GM12878 (cell line): Measurements from ENCODE around the gene CLIC5. TPM values are rescaled to one million over a fixed set of nuclear protein-coding genes. Genes with fewer than 3 reads are reported as not detected.

Experiments used
- MEF2B ChIP-seq: fragments of 450-650 bp; IDR thresholded peaks from 2 replicates; pipeline ENCODE4 v1.6.1; 2018; ENCODE audit warnings: mild to moderate bottlenecking, moderate library complexity; ENCODE audit not compliant: partially characterized antibody, poor library complexity, severe bottlenecking
- TBL1XR1 ChIP-seq: IDR thresholded peaks from 2 replicates; pipeline ENCODE4 v1.6.1; 2012; ENCODE audit warnings: low read depth, low read length, improper control_type of control experiment
- polyA plus RNA-seq, 11 experiments: library from polyadenylated mRNA; depleted of rRNA in 4 of 11; unstranded in 6 of 11; stranded (reverse) in 5 of 11; fragments of >200 nt; fragmentation: Nextera tagmentation in 4 of 11; fragmentation: Illumina TruSeq in 1 of 11; extraction: Ambion mirVana in 4 of 11; extraction: Trizol in 1 of 11; gene quantifications; 1 replicate in 1 of 11; 2 replicates in 10 of 11; pipeline versions ENCODE4 v1.2.1 to v1.2.3, GENCODE V29; 2011 to 2016; ENCODE audit warnings: inconsistent platforms in 2 of 11, missing spikeins in 2 of 11, low read depth in 1 of 11
- total RNA-seq, 4 experiments: library from RNA; depleted of rRNA in 3 of 4; stranded (reverse); fragments of >200 nt in 3 of 4; fragmentation: Illumina TruSeq in 1 of 4; extraction: Trizol in 1 of 4; gene quantifications; 2 replicates each; pipeline versions ENCODE4 v1.2.1 to v1.2.3, GENCODE V29; 2013 to 2021
- TF ChIP-seq, protein P1 (sequence below): fragments of 450-650 bp; formaldehyde crosslinking; IDR thresholded peaks from 2 replicates; pipeline ENCODE4 v1.4.0; 2022; ENCODE audit warnings: mild to moderate bottlenecking, moderate library complexity
- TF ChIP-seq, protein P2 (sequence below), 3 experiments: IDR thresholded peaks in 2 of 3; conservative IDR thresholded peaks in 1 of 3; 2 replicates each; pipeline ENCODE4 v1.5.1; 2011; ENCODE audit warnings: low read depth in 3 of 3, low read length in 3 of 3, mild to moderate bottlenecking in 3 of 3, control low read depth in 2 of 3, moderate library complexity in 2 of 3, inconsistent platforms in 1 of 3, mixed read lengths in 1 of 3; ENCODE audit not compliant: control insufficient read depth in 2 of 3, insufficient read depth in 1 of 3; ENCODE audit errors: extremely low read depth in 1 of 3

CLIC5 gene
- total and polyA plus RNA-seq, 10 of the 15 experiments (the other 5 are each of a cell fraction or from before 2014, with no cell fraction given), result 0.01 to 0.08 (median 0.02) TPM; not detected in 7

DNA sequence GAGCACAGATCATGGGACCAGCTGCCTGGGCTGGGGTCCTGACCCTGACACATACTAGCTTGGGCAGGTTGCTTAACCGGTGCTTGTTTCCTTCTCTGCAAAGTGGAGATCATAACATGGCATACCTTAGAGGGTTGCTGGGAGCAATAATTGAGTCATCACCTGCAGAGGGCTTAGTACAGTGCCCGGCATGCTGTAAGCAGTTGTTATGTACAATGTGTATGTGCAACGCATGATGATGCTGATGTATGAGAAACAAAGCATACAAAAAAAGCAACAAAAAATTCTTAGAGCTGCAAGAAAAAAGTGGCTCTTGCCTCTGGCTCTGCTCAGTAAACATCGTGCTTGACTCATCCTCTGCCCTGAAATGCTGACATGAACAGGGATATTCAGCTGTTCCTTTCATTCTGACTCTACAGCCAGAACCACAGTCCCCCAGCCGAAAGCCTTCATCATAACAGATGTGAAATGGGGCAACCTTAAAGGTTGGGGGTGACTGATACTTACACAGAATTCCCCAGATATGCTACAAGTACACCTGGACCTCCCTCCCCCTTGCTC is 91.7 kb downstream of the CLIC5 start (continued):
- TF ChIP-seq, protein P1, sequence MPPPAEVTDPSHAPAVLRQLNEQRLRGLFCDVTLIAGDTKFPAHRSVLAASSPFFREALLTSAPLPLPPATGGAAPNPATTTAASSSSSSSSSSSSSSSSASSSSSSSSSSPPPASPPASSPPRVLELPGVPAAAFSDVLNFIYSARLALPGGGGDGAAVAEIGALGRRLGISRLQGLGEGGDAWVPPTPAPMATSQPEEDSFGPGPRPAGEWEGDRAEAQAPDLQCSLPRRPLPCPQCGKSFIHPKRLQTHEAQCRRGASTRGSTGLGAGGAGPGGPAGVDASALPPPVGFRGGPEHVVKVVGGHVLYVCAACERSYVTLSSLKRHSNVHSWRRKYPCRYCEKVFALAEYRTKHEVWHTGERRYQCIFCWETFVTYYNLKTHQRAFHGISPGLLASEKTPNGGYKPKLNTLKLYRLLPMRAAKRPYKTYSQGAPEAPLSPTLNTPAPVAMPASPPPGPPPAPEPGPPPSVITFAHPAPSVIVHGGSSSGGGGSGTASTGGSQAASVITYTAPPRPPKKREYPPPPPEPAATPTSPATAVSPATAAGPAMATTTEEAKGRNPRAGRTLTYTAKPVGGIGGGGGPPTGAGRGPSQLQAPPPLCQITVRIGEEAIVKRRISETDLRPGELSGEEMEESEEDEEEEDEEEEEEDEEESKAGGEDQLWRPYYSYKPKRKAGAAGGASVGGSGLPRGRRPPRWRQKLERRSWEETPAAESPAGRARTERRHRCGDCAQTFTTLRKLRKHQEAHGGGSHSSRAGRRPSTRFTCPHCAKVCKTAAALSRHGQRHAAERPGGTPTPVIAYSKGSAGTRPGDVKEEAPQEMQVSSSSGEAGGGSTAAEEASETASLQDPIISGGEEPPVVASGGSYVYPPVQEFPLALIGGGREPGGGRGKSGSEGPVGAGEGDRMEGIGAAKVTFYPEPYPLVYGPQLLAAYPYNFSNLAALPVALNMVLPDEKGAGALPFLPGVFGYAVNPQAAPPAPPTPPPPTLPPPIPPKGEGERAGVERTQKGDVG, result no peak
- TF ChIP-seq, protein P2, sequence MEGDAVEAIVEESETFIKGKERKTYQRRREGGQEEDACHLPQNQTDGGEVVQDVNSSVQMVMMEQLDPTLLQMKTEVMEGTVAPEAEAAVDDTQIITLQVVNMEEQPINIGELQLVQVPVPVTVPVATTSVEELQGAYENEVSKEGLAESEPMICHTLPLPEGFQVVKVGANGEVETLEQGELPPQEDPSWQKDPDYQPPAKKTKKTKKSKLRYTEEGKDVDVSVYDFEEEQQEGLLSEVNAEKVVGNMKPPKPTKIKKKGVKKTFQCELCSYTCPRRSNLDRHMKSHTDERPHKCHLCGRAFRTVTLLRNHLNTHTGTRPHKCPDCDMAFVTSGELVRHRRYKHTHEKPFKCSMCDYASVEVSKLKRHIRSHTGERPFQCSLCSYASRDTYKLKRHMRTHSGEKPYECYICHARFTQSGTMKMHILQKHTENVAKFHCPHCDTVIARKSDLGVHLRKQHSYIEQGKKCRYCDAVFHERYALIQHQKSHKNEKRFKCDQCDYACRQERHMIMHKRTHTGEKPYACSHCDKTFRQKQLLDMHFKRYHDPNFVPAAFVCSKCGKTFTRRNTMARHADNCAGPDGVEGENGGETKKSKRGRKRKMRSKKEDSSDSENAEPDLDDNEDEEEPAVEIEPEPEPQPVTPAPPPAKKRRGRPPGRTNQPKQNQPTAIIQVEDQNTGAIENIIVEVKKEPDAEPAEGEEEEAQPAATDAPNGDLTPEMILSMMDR (IDR thresholded peaks at IDR 0.05 in 2 of 3, conservative IDR thresholded peaks at IDR 0.05 in 1 of 3; ENCODE audit: control insufficient read depth in 2 of 3, extremely low read depth in 1 of 3, insufficient read depth in 1 of 3, low read depth in 3 of 3, low read length in 3 of 3), result no peak
- TF ChIP-seq TBL1XR1 (0 out of 2 replicates have a peak, but pooled peaks have one; percentile 53), MEF2B (no peak)
- TF ChIP-seq, all 136 proteins: peak for 25
